Hematopoietic multipotent progenitor cell treated with erythropoietin and hydrocortisone succinate and interleukin-3 and kit ligand, for 15 days (in vitro differentiated cells): ENCODE results near the gene ACP2.
A peak's percentile ranks its signal among the peaks of the same experiment; 100 is the strongest.

Source experiments
- DNase-seq: peaks from one replicate; pipeline ENCODE4 v3.0.0-alpha.2; 2015; ENCODE audit warnings: low spot score

Gene ACP2

GRCh38 chr11:47268448-47269001 is 19.9 kb upstream of the ACP2 start:
- DNase-seq, result no peak

DNA sequence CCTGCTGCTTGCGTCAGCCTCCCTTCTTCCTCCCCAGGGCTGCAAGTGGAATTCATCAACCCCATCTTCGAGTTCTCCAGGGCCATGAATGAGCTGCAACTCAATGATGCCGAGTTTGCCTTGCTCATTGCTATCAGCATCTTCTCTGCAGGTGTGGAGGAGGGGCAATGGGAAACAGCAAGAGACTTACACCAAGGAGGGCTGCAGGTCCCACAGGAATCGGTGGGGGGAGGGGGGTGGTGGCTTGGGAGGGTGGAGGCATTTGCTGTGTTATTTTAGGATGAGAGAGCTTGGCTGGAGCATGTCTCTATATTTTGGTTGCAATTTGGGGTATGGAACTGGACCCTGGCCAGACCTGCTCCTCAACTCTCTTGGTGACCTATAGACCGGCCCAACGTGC is 19.3 kb upstream of the ACP2 start:
- DNase-seq, result no peak

DNA sequence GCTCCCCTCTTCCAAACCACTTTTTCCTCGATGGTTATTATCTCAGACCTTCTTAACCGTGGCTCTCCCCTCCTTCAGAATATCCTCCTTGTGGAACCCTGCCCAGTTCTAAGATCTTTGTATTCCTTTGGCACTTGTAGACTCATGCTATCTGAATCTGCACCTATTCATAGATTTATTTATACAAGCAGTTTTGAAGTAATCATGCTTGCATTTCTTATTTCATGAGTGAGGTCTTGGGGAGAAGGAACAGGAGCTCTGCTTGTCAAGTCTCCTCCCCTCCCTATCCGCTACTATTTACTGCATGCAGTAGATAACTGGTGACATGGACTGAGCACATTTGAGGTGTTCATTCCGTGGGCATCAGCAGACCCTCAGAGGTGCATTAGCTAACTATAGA is 15.9 kb upstream of the ACP2 start:
- DNase-seq, result no peak

- DNase-seq, result no peak
These were observed 15.5 kb upstream of the ACP2 start for GRCh38 chr11:47264119-47264518.

DNA sequence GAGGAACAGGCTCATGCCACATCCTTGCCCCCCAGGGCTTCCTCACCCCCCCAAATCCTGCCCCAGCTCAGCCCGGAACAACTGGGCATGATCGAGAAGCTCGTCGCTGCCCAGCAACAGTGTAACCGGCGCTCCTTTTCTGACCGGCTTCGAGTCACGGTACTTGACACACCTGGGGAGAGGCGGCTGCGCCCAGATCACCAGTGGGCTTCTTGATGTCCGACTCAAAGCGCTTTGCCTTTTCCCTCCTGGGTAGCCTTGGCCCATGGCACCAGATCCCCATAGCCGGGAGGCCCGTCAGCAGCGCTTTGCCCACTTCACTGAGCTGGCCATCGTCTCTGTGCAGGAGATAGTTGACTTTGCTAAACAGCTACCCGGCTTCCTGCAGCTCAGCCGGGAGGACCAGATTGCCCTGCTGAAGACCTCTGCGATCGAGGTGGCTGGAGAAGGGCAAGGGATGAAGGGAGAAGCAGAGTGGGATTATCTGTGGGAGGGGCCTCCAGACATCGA is 12.7 kb upstream of the ACP2 start:
- no peak for DNase-seq

DNA sequence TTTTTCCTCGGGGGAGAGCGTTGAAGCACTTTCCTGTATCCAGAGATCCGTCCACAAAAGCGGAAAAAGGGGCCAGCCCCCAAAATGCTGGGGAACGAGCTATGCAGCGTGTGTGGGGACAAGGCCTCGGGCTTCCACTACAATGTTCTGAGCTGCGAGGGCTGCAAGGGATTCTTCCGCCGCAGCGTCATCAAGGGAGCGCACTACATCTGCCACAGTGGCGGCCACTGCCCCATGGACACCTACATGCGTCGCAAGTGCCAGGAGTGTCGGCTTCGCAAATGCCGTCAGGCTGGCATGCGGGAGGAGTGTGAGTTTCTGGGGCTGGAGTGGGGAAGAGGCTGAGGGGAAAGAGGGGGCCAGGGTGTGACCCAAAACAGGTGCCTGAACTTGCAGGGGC is 11.8 kb upstream of the ACP2 start:
- no peak for DNase-seq

DNA sequence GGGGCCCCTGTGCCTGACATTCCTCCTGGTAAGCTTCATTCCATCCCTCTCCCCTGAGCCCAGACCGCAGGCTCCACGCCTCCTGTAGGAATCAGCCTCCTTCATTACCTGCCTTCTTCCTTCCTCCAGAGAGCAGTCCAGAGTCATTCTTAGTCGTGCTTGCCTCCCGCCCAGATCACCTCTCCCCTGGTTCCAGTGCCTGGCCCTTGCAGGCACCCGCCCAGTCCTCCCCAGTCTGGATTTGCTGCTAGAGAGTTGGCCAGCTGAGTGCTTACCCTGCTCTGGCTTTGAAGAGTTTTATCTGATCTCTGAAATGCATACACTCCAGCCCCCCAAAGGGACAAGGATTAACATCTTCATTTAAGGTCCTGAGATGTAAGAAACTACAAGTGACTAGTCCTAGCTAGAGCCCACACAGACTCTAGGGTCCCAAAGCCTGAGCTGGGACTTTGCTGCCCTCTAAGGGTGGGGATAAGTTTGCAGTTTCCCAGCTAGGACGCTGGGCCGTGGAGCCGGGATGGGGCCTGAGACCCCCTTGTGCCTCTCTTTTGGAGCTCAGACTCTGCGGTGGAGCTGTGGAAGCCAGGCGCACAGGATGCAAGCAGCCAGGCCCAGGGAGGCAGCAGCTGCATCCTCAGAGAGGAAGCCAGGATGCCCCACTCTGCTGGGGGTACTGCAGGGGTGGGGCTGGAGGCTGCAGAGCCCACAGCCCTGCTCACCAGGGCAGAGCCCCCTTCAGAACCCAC is 10.8 kb upstream of the ACP2 start:
- DNase-seq, result peak; percentile 41

- DNase-seq, result no peak
These were observed 9.8 kb upstream of the ACP2 start for GRCh38 chr11:47258317-47258902.

DNA sequence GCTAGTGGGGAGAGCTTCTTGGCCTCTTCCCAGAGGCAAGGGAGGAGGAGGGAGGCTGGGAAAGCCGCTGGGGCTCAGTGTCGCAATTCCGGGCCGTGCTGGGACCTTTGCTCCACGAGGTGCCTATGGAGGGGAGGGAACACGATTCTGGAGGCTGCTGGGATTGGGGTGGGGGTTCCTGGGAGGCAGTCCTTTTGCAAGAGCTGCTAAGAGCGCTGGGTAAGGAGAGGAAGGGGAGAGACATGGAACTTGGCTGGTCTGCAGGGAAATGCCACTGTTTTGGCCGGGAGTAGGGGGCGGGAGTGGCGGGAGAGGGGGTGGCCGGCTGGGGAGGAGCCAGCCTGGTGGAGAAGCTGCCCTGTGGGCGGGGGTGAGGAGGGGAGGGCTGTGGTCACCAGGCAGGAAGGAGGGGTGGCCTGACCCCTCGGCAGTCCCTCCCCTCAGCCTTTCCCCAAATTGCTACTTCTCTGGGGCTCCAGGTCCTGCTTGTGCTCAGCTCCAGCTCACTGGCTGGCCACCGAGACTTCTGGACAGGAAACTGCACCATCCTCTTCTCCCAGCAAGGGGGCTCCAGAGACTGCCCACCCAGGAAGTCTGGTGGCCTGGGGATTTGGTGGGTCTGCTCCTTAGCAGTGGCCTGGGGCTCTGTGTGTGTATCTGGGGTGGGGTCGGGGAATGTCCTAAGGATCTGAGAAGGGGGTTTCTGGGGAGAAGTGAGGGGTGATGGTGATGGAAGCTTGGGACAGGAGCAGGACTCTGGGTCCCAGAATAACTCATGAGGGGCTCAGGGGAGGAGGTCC is 9.1 kb upstream of the ACP2 start, which contains the start of gene NR1H3:
Gene NR1H3 (plus strand): TSS at position 480 of the 800 bp plus-strand sequence. CDS start 1,221 bp downstream, outside the sequence.
- no peak for DNase-seq

DNA sequence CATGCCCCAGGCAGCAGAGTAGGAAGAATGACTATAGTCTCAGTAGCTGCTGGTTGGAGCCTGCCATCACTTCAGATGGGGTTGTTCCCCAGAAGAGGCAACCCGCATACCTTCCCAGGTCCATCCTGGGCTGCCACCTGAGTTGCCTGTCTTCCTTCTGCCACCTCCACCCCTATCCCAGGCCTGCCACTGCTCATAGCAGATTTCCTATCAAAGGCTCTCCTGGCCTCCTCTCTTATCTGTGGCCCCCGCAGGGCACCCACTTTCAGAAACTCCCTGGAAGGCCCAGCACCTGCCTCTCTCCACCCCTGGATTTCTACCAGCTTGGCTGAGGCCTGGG is 8.5 kb upstream of the ACP2 start:
- no peak for DNase-seq

DNA sequence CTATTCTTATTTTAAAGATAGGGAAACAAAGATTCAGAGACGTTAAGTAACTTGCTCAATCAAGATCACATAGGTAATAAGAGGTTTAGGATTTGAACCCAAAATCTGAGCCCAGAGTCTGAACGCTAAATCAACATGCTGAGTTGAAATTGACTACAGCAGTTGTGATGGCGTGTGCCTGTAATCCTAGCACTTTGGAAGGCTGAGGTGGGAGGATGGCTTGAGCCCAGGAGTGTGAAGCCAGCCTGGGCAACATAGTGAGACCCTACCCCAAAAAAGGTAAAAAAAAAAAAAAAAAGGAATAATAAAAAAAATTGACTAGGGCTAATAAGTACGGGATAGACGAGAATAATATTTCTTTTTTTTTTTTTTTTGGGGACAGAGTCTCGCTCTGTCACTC is 7.8 kb upstream of the ACP2 start:
- no peak for DNase-seq

DNA sequence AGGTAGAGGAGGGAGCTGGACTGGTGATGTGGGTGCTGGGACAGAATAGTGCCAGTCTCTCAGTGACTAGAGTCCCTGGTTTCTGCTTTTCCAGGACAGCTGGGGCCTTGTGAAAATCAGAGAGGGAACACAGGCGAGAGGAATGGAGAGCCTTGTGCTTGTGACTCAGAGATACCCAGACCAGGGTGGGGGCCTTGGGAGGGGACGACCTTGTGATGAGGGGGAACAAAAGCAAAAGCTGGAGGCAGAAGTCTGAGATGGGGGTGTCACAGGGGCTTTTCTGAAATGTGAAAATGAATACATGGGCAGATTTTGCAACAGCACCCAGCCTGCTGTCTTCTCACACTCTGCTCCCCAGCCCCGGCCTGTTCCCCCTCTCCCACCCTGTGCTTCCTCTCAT is 5.8 kb upstream of the ACP2 start:
- no peak for DNase-seq

- DNase-seq, result no peak
These were observed 5.0 kb upstream of the ACP2 start for GRCh38 chr11:47253660-47254059.

DNA sequence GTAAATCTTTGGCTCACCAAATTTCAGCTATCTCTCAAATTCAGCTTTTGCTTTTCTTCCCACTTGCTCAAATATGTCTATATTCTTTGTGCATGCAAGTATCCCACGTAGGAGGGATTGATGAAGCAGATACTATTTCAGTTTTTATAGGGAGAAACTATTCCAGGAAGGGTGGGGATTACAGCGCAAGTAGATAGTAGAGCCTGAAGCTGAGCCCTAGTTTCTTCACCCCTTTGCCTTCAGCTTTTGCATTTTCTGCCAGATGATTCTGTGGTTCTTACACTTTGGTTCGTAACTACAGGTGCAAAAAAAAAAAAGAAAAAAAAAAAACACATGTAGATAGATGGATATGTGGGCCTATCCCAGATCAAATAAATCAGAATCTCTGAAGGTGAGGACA is 3.1 kb upstream of the ACP2 start:
- DNase-seq, result no peak

DNA sequence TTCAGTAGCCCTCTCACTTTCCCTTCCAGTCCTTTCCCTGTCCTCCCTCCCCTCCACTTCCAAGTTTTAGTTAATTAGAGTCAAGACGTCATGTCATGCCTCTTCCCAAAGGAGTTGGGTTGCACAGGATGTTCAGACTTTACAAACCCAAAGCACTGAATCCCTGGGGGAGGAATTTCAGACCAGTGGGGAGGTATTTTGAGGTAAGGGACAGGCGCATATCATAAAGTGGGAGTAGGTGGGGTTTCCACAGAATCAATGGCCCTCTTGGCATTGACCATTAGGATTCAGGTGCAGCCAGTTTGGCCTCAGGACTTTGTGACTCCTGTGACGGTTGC is 733 bp upstream of the ACP2 start:
- DNase-seq, result no peak

DNA sequence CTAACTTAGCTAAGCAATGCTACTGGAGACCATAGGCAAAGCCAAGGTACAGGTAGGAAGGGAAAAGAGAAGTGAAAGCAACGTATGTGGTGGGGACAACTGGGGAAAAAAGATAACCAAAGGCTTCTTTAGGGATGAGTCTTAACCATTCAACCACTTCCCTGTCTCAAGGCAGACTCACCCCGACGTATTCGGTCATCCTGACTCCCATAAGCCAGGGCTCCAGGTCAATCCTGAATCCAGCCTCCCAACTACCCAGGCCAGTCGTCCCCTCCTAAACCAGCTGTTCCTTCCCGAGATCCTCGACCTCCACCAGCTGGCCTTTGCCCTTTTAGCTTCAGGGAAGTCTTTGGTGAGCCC is 330 bp downstream of the ACP2 start:
- no peak for DNase-seq

GRCh38 chr11:47247502-47247901 is 1.1 kb downstream of the ACP2 start:
- no peak for DNase-seq

GRCh38 chr11:47245611-47246357 is 2.8 kb downstream of the ACP2 start:
- DNase-seq, result no peak

DNA sequence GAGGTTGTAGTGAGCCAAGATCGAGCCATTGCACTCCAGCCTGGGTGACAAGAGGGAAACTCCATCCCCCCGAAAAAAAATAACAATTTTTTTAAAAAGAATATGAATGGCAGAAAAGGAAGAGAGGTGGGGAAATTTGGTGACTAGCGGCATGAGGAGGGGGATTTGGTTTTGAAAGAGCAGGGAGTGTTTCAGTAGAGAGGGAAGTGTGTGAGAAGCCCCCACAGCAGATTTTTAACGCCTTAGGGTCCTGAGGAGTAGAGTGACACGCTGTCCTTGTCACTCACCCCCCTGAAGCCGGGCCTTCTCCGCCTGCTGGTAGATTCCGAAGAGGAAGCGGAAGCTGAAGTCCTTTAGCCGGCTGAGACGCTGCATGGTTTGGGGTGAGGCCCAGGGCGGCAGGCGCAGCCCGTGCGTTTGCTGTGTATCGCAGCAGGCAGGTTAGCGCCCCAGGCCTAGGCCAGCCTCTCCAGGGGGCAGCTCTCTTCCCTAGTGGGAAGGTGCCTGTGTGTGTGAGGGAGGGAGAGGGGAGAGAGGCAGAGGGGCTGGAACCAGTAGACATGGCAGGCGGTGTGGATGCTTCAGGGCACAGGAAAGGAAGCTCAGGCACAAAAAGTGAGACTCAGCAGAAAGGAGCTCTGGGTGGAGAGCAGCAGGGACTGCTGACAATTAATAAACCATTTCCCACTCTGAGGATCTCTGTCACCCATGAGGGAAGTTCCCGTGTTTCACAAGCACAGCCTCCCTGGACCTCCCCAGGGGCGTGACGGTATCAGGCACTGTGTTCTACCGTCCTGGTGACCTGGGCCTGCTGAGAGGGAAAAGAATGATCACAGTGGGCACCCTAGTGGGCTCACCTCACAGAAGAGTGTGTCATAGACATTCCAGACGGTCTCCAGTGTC is 3.9 kb downstream of the ACP2 start:
- DNase-seq, result no peak

- no peak for DNase-seq
These were observed 5.2 kb downstream of the ACP2 start for GRCh38 chr11:47243454-47243853.

DNA sequence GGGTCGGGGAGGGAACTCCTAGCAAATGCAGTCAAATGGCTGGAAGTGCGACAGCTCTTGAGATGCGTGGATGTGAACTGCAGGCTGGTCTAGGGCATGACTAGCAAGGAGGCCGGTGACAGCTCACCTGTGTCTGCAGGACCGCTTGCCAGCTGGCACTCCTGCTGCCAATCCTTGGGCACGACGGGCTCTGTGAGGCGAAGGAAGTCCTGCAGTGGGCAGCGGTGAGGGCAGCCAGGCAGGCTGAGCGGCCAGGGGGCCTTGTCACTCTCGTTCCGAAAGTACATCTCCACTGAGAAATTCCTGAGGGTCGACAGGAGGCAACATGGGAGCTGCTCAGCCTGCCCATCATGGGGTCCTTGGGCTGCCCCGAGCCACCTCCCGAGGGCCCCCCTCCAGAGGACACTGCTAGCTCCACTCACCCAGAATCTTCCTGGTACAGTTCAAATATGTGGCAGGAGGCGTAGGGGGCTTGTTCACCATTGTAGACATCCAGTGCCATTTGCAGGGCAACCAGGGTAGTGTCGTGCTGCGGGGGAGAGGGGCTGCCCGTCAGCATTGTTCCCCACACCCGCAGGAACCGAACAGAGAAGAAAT is 5.9 kb downstream of the ACP2 start:
- DNase-seq, result no peak
